BE2C (cell line): ENCODE data around the gene ANXA7.
"Not testable (repeated sequence)": the region's sequence is repeated elsewhere in the genome, so short reads cannot be mapped to it uniquely, and the experiment has no call there.

Source experiments
- DNase-seq: peaks from one replicate; pipeline ENCODE4 v3.0.0-alpha.2; 2020
- H3K27me3 ChIP-seq: fragments of 250-450 bp; sonication (Bioruptor Pico); 2 replicates; pipeline ENCODE4 v1.5.1; 2020; ENCODE audit warnings: mild to moderate bottlenecking
- H3K36me3 ChIP-seq: fragments of 250-450 bp; sonication (Bioruptor Pico); 2 replicates; pipeline ENCODE4 v1.5.1; 2020; ENCODE audit warnings: mild to moderate bottlenecking
- H3K4me1 ChIP-seq: fragments of 250-450 bp; sonication (Bioruptor Pico); 2 replicates; pipeline ENCODE4 v1.5.1; 2020
- H3K4me3 ChIP-seq: 2 replicates; pipeline ENCODE4 v1.5.1; 2011; ENCODE audit warnings: low read depth, low read length
- H3K9me3 ChIP-seq: fragments of 250-450 bp; sonication (Bioruptor Pico); 2 replicates; pipeline ENCODE4 v1.5.1; 2020
- CTCF ChIP-seq: IDR thresholded peaks from 2 replicates; pipeline ENCODE4 v1.5.1; 2012; ENCODE audit warnings: mild to moderate bottlenecking, low read depth, low read length

Gene ANXA7

GRCh38 chr10:73339436-73339835 is 74.4 kb downstream of the ANXA7 start:
- no peaks in the 10 kb centered on the region for H3K27me3 ChIP-seq
- no peaks in the 10 kb centered on the region for H3K9me3 ChIP-seq
- H3K4me1 ChIP-seq = no peaks in the 10 kb centered on the region
- TF ChIP-seq CTCF = no peak
- no peaks in the 10 kb centered on the region for H3K36me3 ChIP-seq
- H3K4me3 ChIP-seq = no peak overlapping the region
- DNase-seq = no peak

- TF ChIP-seq CTCF = no peak
- Histone ChIP-seq H3K27me3 (no peaks in the 10 kb centered on the region), H3K4me1 (no peaks in the 10 kb centered on the region), H3K4me3 (no peak overlapping the region), H3K9me3 (no peaks in the 10 kb centered on the region), H3K36me3 (no peaks in the 10 kb centered on the region)
- no peak for DNase-seq
These were observed 75.0 kb downstream of the ANXA7 start for GRCh38 chr10:73338801-73339368.

- Histone ChIP-seq H3K9me3 (no peaks in the 10 kb centered on the region), H3K27me3 (peaks cover 23% of the 10 kb centered on the region), H3K4me1 (no peaks in the 10 kb centered on the region), H3K36me3 (no peaks in the 10 kb centered on the region), H3K4me3 (no peak overlapping the region)
- TF ChIP-seq CTCF = no peak
- no peak for DNase-seq
These were observed 80.7 kb downstream of the ANXA7 start for GRCh38 chr10:73333202-73333601.

- H3K4me3 ChIP-seq = no peak overlapping the region
These were observed 81.5 kb downstream of the ANXA7 start for GRCh38 chr10:73332379-73332778.

GRCh38 chr10:73328523-73328922 is 85.3 kb downstream of the ANXA7 start:
- not testable (repeated sequence) for H3K4me1 ChIP-seq, DNase-seq, H3K36me3 ChIP-seq, H3K4me3 ChIP-seq, H3K9me3 ChIP-seq
- peaks cover 23% of the 10 kb centered on the region for H3K27me3 ChIP-seq

More at GRCh38 chr10:73332379-73332778, 81.5 kb downstream of the ANXA7 start:
- H3K4me1 ChIP-seq = no peaks in the 10 kb centered on the region
- DNase-seq = no peak
- no peak for TF ChIP-seq CTCF
- no peaks in the 10 kb centered on the region for H3K9me3 ChIP-seq
- H3K36me3 ChIP-seq = no peaks in the 10 kb centered on the region
- peaks cover 23% of the 10 kb centered on the region for H3K27me3 ChIP-seq

- H3K9me3 ChIP-seq, H3K4me3 ChIP-seq, H3K27me3 ChIP-seq, H3K4me1 ChIP-seq, DNase-seq, H3K36me3 ChIP-seq: not testable (repeated sequence)
These were observed 88.6 kb downstream of the ANXA7 start for GRCh38 chr10:73325290-73325689.
